K562 (cell line): ENCODE results near the gene GRB2. TPM values are rescaled to one million over a fixed set of nuclear protein-coding genes. Genes with fewer than 3 reads are reported as not detected.

Source experiments
- ARNT ChIP-seq, 2 experiments: fragments of 450-650 bp; IDR thresholded peaks; 2 replicates each; pipeline ENCODE4 v1.6.1; 2016; ENCODE audit warnings: mild to moderate bottlenecking in 1 of 2
- BACH1 ChIP-seq: fragments of 200-800 bp; sonication (Bioruptor generic); IDR thresholded peaks from 2 replicates; pipeline ENCODE4 v1.6.1; 2016; ENCODE audit warnings: missing genetic modification characterization, missing compliant biosample characterization
- CBFA2T2 ChIP-seq: fragments of 450-650 bp; conservative IDR thresholded peaks from 2 replicates; pipeline ENCODE4 v1.6.1; 2017; ENCODE audit warnings: mild to moderate bottlenecking
- CHCHD3 ChIP-seq: fragments of 250-450 bp; sonication (Bioruptor Pico); IDR thresholded peaks from 2 replicates; pipeline ENCODE4 v2.1.2; 2022; ENCODE audit warnings: mild to moderate bottlenecking
- DNMT1 ChIP-seq: fragments of 450-650 bp; IDR thresholded peaks from 2 replicates; pipeline ENCODE4 v1.6.1; 2016; ENCODE audit warnings: antibody characterized with exemption, mild to moderate bottlenecking
- EGR1 ChIP-seq: fragments of 450-650 bp; conservative IDR thresholded peaks from 2 replicates; pipeline ENCODE4 v1.6.1; 2017; ENCODE audit warnings: mild to moderate bottlenecking
- HEY1 ChIP-seq: fragments of 250-450 bp; sonication (Bioruptor Pico); IDR thresholded peaks from 2 replicates; pipeline ENCODE4 v1.5.0; 2020; ENCODE audit warnings: mild to moderate bottlenecking, moderate library complexity, borderline replicate concordance
- HNRNPUL1 ChIP-seq: fragments of 200-400 bp; formaldehyde crosslinking; IDR thresholded peaks from 2 replicates; pipeline ENCODE4 v1.6.1; 2017; ENCODE audit warnings: low read length
- HOXB6 ChIP-seq: fragments of 250-450 bp; sonication (Bioruptor Pico); IDR thresholded peaks from 2 replicates; pipeline ENCODE4 v1.5.1; 2022; ENCODE audit warnings: mild to moderate bottlenecking, borderline replicate concordance
- NFE2 ChIP-seq: IDR thresholded peaks from 2 replicates; pipeline ENCODE4 v1.6.1; 2014; ENCODE audit warnings: antibody characterized with exemption, low read depth
- POLR2AphosphoS5 ChIP-seq: IDR thresholded peaks from 2 replicates; pipeline ENCODE4 v1.6.1; 2011; ENCODE audit warnings: mild to moderate bottlenecking, low read depth, low read length, moderate library complexity; ENCODE audit not compliant: control insufficient read depth, insufficient read depth
- RNF2 ChIP-seq: sonication (generic); IDR thresholded peaks from 2 replicates; pipeline ENCODE4 v1.6.1; 2016
- RUNX1 ChIP-seq: sonication (generic); IDR thresholded peaks from 2 replicates; pipeline ENCODE4 v1.6.1; 2016; ENCODE audit warnings: antibody characterized with exemption, low read depth
- SMARCC2 ChIP-seq: fragments of 450-650 bp; IDR thresholded peaks from 2 replicates; pipeline ENCODE4 v1.6.1; 2017; ENCODE audit warnings: antibody characterized with exemption, moderate library complexity, mild to moderate bottlenecking, low read depth
- SRSF3 ChIP-seq: fragments of 200-400 bp; formaldehyde crosslinking; IDR thresholded peaks from 2 replicates; pipeline ENCODE4 v1.6.1; 2016; ENCODE audit warnings: mild to moderate bottlenecking, low read length, moderate library complexity; ENCODE audit not compliant: insufficient read depth
- UBTF ChIP-seq, 2 experiments: IDR thresholded peaks; 2 replicates each; pipeline ENCODE4 v1.6.1; 2012; ENCODE audit warnings: improper control_type of control experiment in 2 of 2, low read depth in 2 of 2, low read length in 2 of 2, borderline replicate concordance in 1 of 2
- VEZF1 ChIP-seq: fragments of 200-800 bp; sonication (Bioruptor generic); IDR thresholded peaks from 2 replicates; pipeline ENCODE4 v1.6.1; 2017; ENCODE audit warnings: missing genetic modification characterization, missing compliant biosample characterization
- ZBTB17 ChIP-seq: fragments of 450-650 bp; formaldehyde crosslinking; IDR thresholded peaks from 2 replicates; pipeline ENCODE4 v1.4.0; 2020; ENCODE audit warnings: mild to moderate bottlenecking
- ZBTB49 ChIP-seq: sonication (generic); formaldehyde crosslinking; IDR thresholded peaks from 2 replicates; pipeline ENCODE4 v1.8.0; 2022; ENCODE audit warnings: missing genetic modification reagents, mild to moderate bottlenecking, borderline replicate concordance
- ZNF444 ChIP-seq: fragments of 250-450 bp; sonication (Bioruptor Pico); IDR thresholded peaks from 2 replicates; pipeline ENCODE4 v1.4.0; 2020; ENCODE audit warnings: mild to moderate bottlenecking, moderate library complexity
- ZNF639 ChIP-seq, 2 experiments: fragments of 200-800 bp in 1 of 2; sonication (Bioruptor generic) in 1 of 2; sonication (generic) in 1 of 2; formaldehyde crosslinking in 1 of 2; IDR thresholded peaks in 1 of 2; conservative IDR thresholded peaks in 1 of 2; 2 replicates each; pipeline versions ENCODE4 v1.5.0 to v1.6.1; 2016 to 2020; ENCODE audit warnings: missing compliant biosample characterization in 1 of 2, missing genetic modification characterization in 1 of 2, missing genetic modification reagents in 1 of 2
- polyA plus RNA-seq, 8 experiments: library from polyadenylated mRNA; depleted of rRNA in 4 of 8; stranded (reverse) in 5 of 8; unstranded in 3 of 8; fragments of >200 nt; fragmentation: Nextera tagmentation in 2 of 8; fragmentation: Illumina TruSeq in 1 of 8; extraction: Ambion mirVana in 2 of 8; extraction: Trizol in 1 of 8; gene quantifications; 2 replicates each; pipeline versions ENCODE4 v1.2.1 to v1.2.3, GENCODE V29; 2011 to 2014; ENCODE audit warnings: inconsistent platforms in 1 of 8, missing spikeins in 1 of 8
- total RNA-seq, 7 experiments: library from RNA; depleted of rRNA in 6 of 7; stranded (reverse); fragments of >200 nt in 6 of 7; fragmentation: Illumina TruSeq in 2 of 7; extraction: Trizol in 2 of 7; gene quantifications; 2 replicates each; pipeline versions ENCODE4 v1.2.1 to v1.2.3, GENCODE V29; 2011 to 2021; ENCODE audit warnings: low replicate concordance in 1 of 7

The GRB2 gene
- total and polyA plus RNA-seq, 9 of the 15 experiments (the other 6 are each of a cell fraction or from before 2014, with no cell fraction given), result 57.2 to 136 (median 84.8) TPM

GRCh38 chr17:75270218-75270965 lies 135.1 kb downstream of the GRB2 start (continued):
- TF ChIP-seq CBFA2T2 (no peak), RUNX1 (no peak), HEY1 (CRISPR knock-in tag) (no peak), POLR2AphosphoS5 (peak; percentile 47; the same call in 1 of the 2 replicates), BACH1 (tag) (no peak), ZBTB17 (CRISPR knock-in tag) (no peak), ZNF444 (CRISPR knock-in tag) (no peak), NFE2 (no peak), ZBTB49 (CRISPR knock-in tag) (no peak), SMARCC2 (no peak), HNRNPUL1 (no peak), DNMT1 (no peak), ZNF639 (CRISPR knock-in tag; conservative IDR thresholded peaks at IDR 0.05 in 1 of 2, IDR thresholded peaks at IDR 0.05 in 1 of 2) (no peak; a peak in 1 of 4 replicates), HOXB6 (CRISPR knock-in tag) (no peak), RNF2 (peak; percentile 10; the same call in 1 of the 2 replicates), SRSF3 (no peak), CHCHD3 (CRISPR knock-in tag) (no peak), UBTF (IDR thresholded peaks at IDR 0.05; ENCODE audit: borderline replicate concordance in 1 of 2, low read depth in 2 of 2, low read length in 2 of 2) (peak; percentile 58 to 62; a peak in 2 of 4 replicates), EGR1 (peak; percentile 99), VEZF1 (CRISPR knock-in tag) (no peak), ARNT (IDR thresholded peaks at IDR 0.05) (no peak)
